ENCODE data around the gene VOPP1. TPM values are rescaled to one million over a fixed set of nuclear protein-coding genes. Genes with fewer than 3 reads are reported as not detected.

The VOPP1 gene
- total and polyA plus RNA-seq, 7 donors = 16.3 to 45.7 (median 29.7) TPM

DNA sequence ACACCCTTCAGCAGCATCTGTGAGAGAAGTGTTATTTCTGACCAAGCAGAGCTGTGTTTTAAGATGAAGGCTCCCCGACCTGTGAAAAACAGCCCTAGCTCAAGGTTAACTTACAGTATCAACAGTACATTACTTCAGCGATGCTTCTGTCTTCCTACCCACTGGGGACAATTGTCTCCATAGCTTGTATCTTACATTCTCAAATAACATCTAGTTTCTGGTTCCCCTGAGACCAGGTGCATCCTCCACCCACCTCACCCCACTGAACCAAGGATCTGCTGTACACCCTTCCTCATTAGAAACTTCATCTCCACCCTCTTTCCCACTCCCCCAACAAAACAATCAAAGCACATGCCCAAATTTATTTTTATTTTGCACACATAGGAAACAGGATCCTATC, 102.0 kb downstream of the VOPP1 start:
- Histone ChIP-seq H3K27me3 (ENCODE audit: insufficient read depth in 3 of 3, low read length in 2 of 3) (no peaks in the 10 kb centered on the region), H3K4me1 (no peaks in the 10 kb centered on the region), H3K36me3 (ENCODE audit: insufficient read depth in 1 of 2, low read depth in 1 of 2) (peaks cover 2 to 13% of the 10 kb centered on the region in 2 donors), H3K9me3 (no peaks in the 10 kb centered on the region), H3K27ac (no peak overlapping the region), H3K4me3 (no peak overlapping the region)
- no peak for DNase-seq
- TF ChIP-seq, protein P1, sequence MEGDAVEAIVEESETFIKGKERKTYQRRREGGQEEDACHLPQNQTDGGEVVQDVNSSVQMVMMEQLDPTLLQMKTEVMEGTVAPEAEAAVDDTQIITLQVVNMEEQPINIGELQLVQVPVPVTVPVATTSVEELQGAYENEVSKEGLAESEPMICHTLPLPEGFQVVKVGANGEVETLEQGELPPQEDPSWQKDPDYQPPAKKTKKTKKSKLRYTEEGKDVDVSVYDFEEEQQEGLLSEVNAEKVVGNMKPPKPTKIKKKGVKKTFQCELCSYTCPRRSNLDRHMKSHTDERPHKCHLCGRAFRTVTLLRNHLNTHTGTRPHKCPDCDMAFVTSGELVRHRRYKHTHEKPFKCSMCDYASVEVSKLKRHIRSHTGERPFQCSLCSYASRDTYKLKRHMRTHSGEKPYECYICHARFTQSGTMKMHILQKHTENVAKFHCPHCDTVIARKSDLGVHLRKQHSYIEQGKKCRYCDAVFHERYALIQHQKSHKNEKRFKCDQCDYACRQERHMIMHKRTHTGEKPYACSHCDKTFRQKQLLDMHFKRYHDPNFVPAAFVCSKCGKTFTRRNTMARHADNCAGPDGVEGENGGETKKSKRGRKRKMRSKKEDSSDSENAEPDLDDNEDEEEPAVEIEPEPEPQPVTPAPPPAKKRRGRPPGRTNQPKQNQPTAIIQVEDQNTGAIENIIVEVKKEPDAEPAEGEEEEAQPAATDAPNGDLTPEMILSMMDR (IDR thresholded peaks at IDR 0.05) = no peak
- ATAC-seq = no peak
- WGBS, 3 donors = 79 to 86% (median 81%) methylated on average over 2 of the region's 2 CpGs
- intact Hi-C loops (cut with DNase I) = no loop called here

DNA sequence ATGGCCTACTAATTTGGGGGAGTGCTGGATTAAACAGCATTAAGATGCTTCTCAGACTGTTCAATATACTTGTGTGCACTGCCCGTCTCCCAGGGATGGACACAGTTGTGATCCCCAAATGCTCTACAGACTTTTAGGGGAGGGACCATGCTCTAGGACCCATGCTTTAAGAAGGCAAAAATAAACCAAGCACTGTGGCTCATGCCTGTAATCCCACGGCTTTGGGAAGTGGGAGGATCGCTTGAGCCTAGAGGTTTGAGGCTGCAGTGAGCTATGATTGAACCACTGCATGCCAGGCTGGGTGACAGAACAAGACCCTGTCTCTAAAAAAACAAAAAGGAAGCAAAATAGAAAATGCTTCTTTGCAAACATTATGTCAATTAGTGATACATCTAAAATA, 102.6 kb downstream of the VOPP1 start:
- no peak overlapping the region for H3K27ac ChIP-seq
- intact Hi-C loops (cut with DNase I) = no loop called here
- DNase-seq (no peak), ATAC-seq (no peak)
- H3K27me3 ChIP-seq (ENCODE audit: insufficient read depth in 3 of 3, low read length in 2 of 3) = no peaks in the 10 kb centered on the region
- H3K36me3 ChIP-seq (ENCODE audit: insufficient read depth in 1 of 2, low read depth in 1 of 2) = peaks cover 2 to 19% of the 10 kb centered on the region in 2 donors
- no peaks in the 10 kb centered on the region for H3K4me1 ChIP-seq
- no peaks in the 10 kb centered on the region for H3K9me3 ChIP-seq
- TF ChIP-seq, protein P1 (IDR thresholded peaks at IDR 0.05) = no peak
- no peak overlapping the region for H3K4me3 ChIP-seq
- 40 to 61% (median 47%) methylated on average over 3 of the region's 3 CpGs for whole genome bisulfite sequencing, 3 donors

DNA sequence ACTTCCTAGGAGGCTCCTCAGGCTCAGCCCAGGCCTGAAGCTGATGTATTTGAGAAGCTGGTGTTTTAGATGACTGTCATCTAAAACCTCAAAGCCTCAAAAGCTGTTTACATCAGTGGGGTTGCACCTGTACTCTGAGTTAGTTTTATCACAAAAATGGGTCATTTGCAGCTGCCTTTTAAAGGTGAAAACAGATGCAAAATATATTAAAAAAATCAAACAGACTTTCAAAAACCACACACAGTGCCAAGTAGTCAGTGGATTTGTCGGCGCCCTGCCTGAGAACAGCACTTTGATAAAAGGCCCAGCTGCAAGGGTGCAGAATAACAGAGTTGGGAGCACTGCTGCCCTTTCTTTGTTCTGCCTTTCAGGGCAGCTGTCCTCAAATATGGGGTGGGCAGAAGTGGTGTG, 103.0 kb downstream of the VOPP1 start:
- no peaks in the 10 kb centered on the region for H3K9me3 ChIP-seq
- no peak overlapping the region for H3K4me3 ChIP-seq
- ATAC-seq = no peak
- TF ChIP-seq, protein P1 (IDR thresholded peaks at IDR 0.05) = no peak
- no peaks in the 10 kb centered on the region for H3K4me1 ChIP-seq
- DNase-seq = no peak
- no peak overlapping the region for H3K27ac ChIP-seq
- H3K36me3 ChIP-seq (ENCODE audit: insufficient read depth in 1 of 2, low read depth in 1 of 2) = peaks cover 2 to 23% of the 10 kb centered on the region in 2 donors
- 36 to 59% (median 43%) methylated on average over 2 of the region's 2 CpGs for WGBS, 3 donors
- intact Hi-C loops (cut with DNase I) = no loop called here
- H3K27me3 ChIP-seq (ENCODE audit: insufficient read depth in 3 of 3, low read length in 2 of 3) = no peaks in the 10 kb centered on the region

DNA sequence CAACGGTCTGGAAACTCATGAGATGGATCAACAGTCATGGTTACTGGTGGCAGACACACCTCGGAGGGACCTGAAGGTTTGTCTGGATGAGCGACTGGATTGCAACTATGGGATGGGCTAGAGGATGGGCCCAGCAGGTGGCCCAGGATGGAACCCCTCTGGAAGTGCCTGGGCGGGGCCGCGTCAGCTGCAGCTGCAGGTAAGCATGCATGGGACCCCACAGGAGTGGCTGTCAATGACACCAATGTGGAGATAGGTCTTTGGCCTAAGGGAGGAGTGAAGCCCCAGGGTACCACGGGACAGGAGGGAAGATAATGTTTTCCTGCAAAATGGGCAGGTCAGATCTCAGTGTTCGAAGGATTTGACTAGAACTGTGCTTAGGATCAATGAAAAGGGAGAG, 103.8 kb downstream of the VOPP1 start:
- Histone ChIP-seq H3K9me3 (no peaks in the 10 kb centered on the region), H3K27me3 (ENCODE audit: insufficient read depth in 3 of 3, low read length in 2 of 3) (no peaks in the 10 kb centered on the region), H3K4me3 (no peak overlapping the region), H3K36me3 (ENCODE audit: insufficient read depth in 1 of 2, low read depth in 1 of 2) (peaks cover 2 to 28% of the 10 kb centered on the region in 2 donors), H3K4me1 (no peaks in the 10 kb centered on the region), H3K27ac (no peak overlapping the region)
- intact Hi-C loops (cut with DNase I) = no loop called here
- ATAC-seq = no peak
- TF ChIP-seq, protein P1 (IDR thresholded peaks at IDR 0.05) = no peak
- 96 to 98% (median 97%) methylated on average over 8 of the region's 8 CpGs for WGBS, 3 donors
- DNase-seq = no peak

DNA sequence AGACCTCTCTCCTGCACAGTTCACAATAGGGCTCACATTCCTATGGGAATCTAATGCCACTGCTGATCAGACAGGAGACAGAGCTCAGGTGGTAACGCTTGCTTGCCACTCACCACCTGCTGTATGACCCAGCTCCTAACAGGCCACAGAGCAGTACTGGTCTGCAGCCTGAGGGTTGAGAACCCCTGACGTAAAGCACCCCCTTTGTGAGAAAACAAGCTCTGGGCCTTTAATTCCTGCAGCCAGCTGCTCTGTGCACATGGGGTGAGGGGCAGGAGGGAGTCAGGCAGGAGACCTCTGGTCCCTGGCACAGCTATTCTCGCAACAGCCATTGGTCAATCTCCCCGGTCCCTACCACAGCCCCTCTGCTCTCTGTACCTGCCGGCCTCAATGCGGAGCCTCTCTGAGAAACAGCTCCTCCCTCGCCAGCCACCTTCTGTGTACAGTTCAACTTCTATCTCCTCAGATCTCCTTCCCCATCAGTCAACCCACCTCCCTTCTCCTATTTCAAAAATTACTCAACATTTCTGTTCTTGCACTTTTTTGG, 105.2 kb downstream of the VOPP1 start:
- 94 to 99% (median 97%) methylated on average over 7 of the region's 7 CpGs for WGBS, 3 donors
- ATAC-seq = no peak
- TF ChIP-seq, protein P1 (IDR thresholded peaks at IDR 0.05) = no peak

More for the DNA sequence above, 105.2 kb downstream of the VOPP1 start:
- intact Hi-C loops (cut with DNase I) = no loop called here
- Histone ChIP-seq H3K27ac (no peak overlapping the region), H3K4me3 (no peak overlapping the region), H3K36me3 (ENCODE audit: insufficient read depth in 1 of 2, low read depth in 1 of 2) (peaks cover 2 to 21% of the 10 kb centered on the region in 2 donors), H3K9me3 (no peaks in the 10 kb centered on the region), H3K27me3 (ENCODE audit: insufficient read depth in 3 of 3, low read length in 2 of 3) (no peaks in the 10 kb centered on the region), H3K4me1 (no peaks in the 10 kb centered on the region)
- DNase-seq = no peak

Measured in psoas muscle (tissue), 8 donors.